HepG2 (cell line): ENCODE data around the gene DIP2C. TPM values are rescaled to one million over a fixed set of nuclear protein-coding genes. Genes with fewer than 3 reads are reported as not detected.

Source experiments
- CENPT ChIP-seq: sonication (generic); formaldehyde crosslinking; IDR thresholded peaks from 2 replicates; pipeline ENCODE4 v1.8.0; 2022; ENCODE audit warnings: low read depth, mild to moderate bottlenecking, moderate library complexity, missing genetic modification reagents
- ERF ChIP-seq: IDR thresholded peaks from 2 replicates; pipeline ENCODE4 v1.6.1; 2018; ENCODE audit warnings: missing biosample characterization, missing genetic modification reagents
- HNF4A ChIP-seq: sonication (generic); formaldehyde crosslinking; IDR thresholded peaks from 2 replicates; pipeline ENCODE4 v1.4.0; 2020; ENCODE audit warnings: missing genetic modification reagents
- HNRNPLL ChIP-seq: fragments of 200-400 bp; formaldehyde crosslinking; IDR thresholded peaks from 2 replicates; pipeline ENCODE4 v1.6.1; 2017; ENCODE audit warnings: mild to moderate bottlenecking, low read depth, low read length; ENCODE audit not compliant: poor library complexity, severe bottlenecking
- HOXA3 ChIP-seq: sonication (generic); formaldehyde crosslinking; IDR thresholded peaks from 2 replicates; pipeline ENCODE4 v1.5.0; 2020; ENCODE audit warnings: missing genetic modification reagents
- NCOR1 ChIP-seq: fragments of 200-600 bp; sonication (generic); IDR thresholded peaks from 2 replicates; pipeline ENCODE4 v1.7.0; 2017; ENCODE audit warnings: antibody characterized with exemption, low read length, borderline replicate concordance
- PHF5A ChIP-seq: IDR thresholded peaks from one replicate; pipeline ENCODE4 v1.6.1; 2018; ENCODE audit warnings: low read depth, missing genetic modification reagents; ENCODE audit not compliant: unreplicated experiment
- PTBP1 ChIP-seq: fragments of 200-400 bp; formaldehyde crosslinking; IDR thresholded peaks from 2 replicates; pipeline ENCODE4 v1.6.1; 2018; ENCODE audit warnings: low read length, low read depth; ENCODE audit not compliant: poor library complexity, severe bottlenecking
- SP4 ChIP-seq: sonication (generic); formaldehyde crosslinking; IDR thresholded peaks from 2 replicates; pipeline ENCODE4 v1.8.1; 2023; ENCODE audit warnings: mild to moderate bottlenecking, missing genetic modification reagents
- SUZ12 ChIP-seq: fragments of 150-350 bp; IDR thresholded peaks from 2 replicates; pipeline ENCODE4 v1.6.1; 2014; ENCODE audit warnings: low read depth, low read length
- U2AF2 ChIP-seq: fragments of 200-400 bp; formaldehyde crosslinking; IDR thresholded peaks from 2 replicates; pipeline ENCODE4 v1.6.1; 2017; ENCODE audit warnings: low read depth, mild to moderate bottlenecking, low read length
- ZNF30 ChIP-seq: sonication (generic); formaldehyde crosslinking; IDR thresholded peaks from 2 replicates; pipeline ENCODE4 v1.5.0; 2020; ENCODE audit warnings: mild to moderate bottlenecking, missing genetic modification reagents
- ZNF331 ChIP-seq: sonication (generic); formaldehyde crosslinking; IDR thresholded peaks from 2 replicates; pipeline ENCODE4 v1.4.0; 2020; ENCODE audit warnings: missing genetic modification reagents
- ZNF543 ChIP-seq: sonication (generic); formaldehyde crosslinking; IDR thresholded peaks from 2 replicates; pipeline ENCODE4 v1.4.0; 2020; ENCODE audit warnings: mild to moderate bottlenecking, missing genetic modification reagents
- ZNF598 ChIP-seq: sonication (generic); formaldehyde crosslinking; IDR thresholded peaks from 2 replicates; pipeline ENCODE4 v1.5.1; 2020; ENCODE audit warnings: mild to moderate bottlenecking, missing genetic modification reagents, borderline replicate concordance
- ZNF7 ChIP-seq: IDR thresholded peaks from 2 replicates; pipeline ENCODE4 v1.6.1; 2016; ENCODE audit warnings: missing biosample characterization, missing genetic modification reagents
- ZNF777 ChIP-seq: sonication (generic); formaldehyde crosslinking; IDR thresholded peaks from 2 replicates; pipeline ENCODE4 v1.4.0; 2020; ENCODE audit warnings: missing genetic modification reagents
- polyA plus RNA-seq, 8 experiments: library from polyadenylated mRNA; depleted of rRNA in 3 of 8; stranded (reverse) in 7 of 8; unstranded in 1 of 8; fragments of >200 nt; fragmentation: Illumina TruSeq in 4 of 8; extraction: Trizol in 4 of 8; gene quantifications; 2 replicates each; pipeline versions ENCODE4 v1.2.1 to v1.2.3, GENCODE V29; 2011 to 2016; ENCODE audit warnings: low read depth in 4 of 8, missing spikeins in 1 of 8, mixed read lengths in 1 of 8; ENCODE audit not compliant: insufficient read depth in 1 of 8
- total RNA-seq, 5 experiments: library from RNA; depleted of rRNA; stranded (reverse); fragments of >200 nt; fragmentation: Illumina TruSeq; extraction: Trizol; gene quantifications; 2 replicates each; pipeline ENCODE4 v1.2.3, GENCODE V29; 2016; ENCODE audit warnings: low read depth in 1 of 5
- TF ChIP-seq, protein P1 (sequence below): sonication (generic); formaldehyde crosslinking; IDR thresholded peaks from 2 replicates; pipeline ENCODE4 v1.8.0; 2022; ENCODE audit warnings: missing genetic modification reagents, mild to moderate bottlenecking, borderline replicate concordance
- TF ChIP-seq, protein P2 (sequence below): sonication (generic); formaldehyde crosslinking; IDR thresholded peaks from 2 replicates; pipeline ENCODE4 v1.5.0; 2020; ENCODE audit warnings: missing genetic modification reagents
- TF ChIP-seq, protein P3 (sequence below): sonication (generic); formaldehyde crosslinking; IDR thresholded peaks from 2 replicates; pipeline ENCODE4 v1.8.0; 2022; ENCODE audit warnings: low read depth, missing genetic modification reagents
- TF ChIP-seq, protein P4 (sequence below): sonication (generic); formaldehyde crosslinking; IDR thresholded peaks from 2 replicates; pipeline ENCODE4 v1.5.1; 2020; ENCODE audit warnings: mild to moderate bottlenecking, missing genetic modification reagents, borderline replicate concordance

DIP2C gene
- total and polyA plus RNA-seq, 2 of the 13 experiments (the other 11 are each of a cell fraction or from before 2014, with no cell fraction given): 2.2 to 2.7 TPM

DNA sequence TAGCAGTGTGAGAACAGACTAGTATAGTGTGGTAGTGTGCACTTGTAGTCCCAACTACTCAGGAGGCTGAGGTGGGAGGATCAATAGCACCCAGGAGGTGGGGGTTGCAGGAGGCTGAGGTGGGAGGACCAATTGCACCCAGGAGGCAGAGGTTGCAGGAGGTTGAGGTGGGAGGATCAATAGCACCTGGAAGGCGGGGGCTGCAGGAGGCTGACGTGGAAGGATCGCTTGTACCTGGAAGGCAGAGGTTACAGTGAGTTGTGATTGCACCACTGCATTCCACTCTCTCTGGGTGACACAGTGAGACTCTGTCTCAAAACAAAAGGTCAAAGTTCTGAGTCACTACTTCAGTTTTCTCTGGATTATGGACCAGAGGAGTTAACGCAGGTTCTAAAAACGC lies 22.6 kb upstream of the DIP2C start (continued):
- TF ChIP-seq, protein P1, sequence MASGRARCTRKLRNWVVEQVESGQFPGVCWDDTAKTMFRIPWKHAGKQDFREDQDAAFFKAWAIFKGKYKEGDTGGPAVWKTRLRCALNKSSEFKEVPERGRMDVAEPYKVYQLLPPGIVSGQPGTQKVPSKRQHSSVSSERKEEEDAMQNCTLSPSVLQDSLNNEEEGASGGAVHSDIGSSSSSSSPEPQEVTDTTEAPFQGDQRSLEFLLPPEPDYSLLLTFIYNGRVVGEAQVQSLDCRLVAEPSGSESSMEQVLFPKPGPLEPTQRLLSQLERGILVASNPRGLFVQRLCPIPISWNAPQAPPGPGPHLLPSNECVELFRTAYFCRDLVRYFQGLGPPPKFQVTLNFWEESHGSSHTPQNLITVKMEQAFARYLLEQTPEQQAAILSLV (CRISPR knock-in tag): no peak
- TF ChIP-seq PTBP1 (no peak), SUZ12 (no peak), NCOR1 (peak; percentile 75), HNRNPLL (no peak), U2AF2 (no peak), ZNF598 (no peak), SP4 (no peak), PHF5A (CRISPR knock-in tag) (peak; percentile 32), CENPT (CRISPR knock-in tag) (no peak), ZNF777 (CRISPR knock-in tag) (no peak), HOXA3 (peak; percentile 49; the same call in 1 of the 2 replicates), ZNF7 (CRISPR knock-in tag) (no peak), ZNF543 (CRISPR knock-in tag) (no peak), HNF4A (peak; percentile 85), ZNF30 (CRISPR knock-in tag) (no peak), ERF (CRISPR knock-in tag) (peak; percentile 30; the same call in 1 of the 2 replicates), ZNF331 (peak; percentile 64; the same call in 1 of the 2 replicates)
- TF ChIP-seq, protein P2, sequence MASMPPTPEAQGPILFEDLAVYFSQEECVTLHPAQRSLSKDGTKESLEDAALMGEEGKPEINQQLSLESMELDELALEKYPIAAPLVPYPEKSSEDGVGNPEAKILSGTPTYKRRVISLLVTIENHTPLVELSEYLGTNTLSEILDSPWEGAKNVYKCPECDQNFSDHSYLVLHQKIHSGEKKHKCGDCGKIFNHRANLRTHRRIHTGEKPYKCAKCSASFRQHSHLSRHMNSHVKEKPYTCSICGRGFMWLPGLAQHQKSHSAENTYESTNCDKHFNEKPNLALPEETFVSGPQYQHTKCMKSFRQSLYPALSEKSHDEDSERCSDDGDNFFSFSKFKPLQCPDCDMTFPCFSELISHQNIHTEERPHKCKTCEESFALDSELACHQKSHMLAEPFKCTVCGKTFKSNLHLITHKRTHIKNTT (CRISPR knock-in tag): no peak
- TF ChIP-seq, protein P3, sequence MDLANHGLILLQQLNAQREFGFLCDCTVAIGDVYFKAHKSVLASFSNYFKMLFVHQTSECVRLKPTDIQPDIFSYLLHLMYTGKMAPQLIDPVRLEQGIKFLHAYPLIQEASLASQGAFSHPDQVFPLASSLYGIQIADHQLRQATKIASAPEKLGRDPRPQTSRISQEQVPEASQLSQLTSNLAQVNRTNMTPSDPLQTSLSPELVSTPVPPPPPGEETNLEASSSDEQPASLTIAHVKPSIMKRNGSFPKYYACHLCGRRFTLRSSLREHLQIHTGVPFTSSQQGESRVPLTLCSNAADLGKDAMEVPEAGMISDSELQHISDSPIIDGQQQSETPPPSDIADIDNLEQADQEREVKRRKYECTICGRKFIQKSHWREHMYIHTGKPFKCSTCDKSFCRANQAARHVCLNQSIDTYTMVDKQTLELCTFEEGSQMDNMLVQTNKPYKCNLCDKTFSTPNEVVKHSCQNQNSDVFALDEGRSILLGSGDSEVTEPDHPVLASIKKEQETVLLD: no peak
- TF ChIP-seq, protein P4, sequence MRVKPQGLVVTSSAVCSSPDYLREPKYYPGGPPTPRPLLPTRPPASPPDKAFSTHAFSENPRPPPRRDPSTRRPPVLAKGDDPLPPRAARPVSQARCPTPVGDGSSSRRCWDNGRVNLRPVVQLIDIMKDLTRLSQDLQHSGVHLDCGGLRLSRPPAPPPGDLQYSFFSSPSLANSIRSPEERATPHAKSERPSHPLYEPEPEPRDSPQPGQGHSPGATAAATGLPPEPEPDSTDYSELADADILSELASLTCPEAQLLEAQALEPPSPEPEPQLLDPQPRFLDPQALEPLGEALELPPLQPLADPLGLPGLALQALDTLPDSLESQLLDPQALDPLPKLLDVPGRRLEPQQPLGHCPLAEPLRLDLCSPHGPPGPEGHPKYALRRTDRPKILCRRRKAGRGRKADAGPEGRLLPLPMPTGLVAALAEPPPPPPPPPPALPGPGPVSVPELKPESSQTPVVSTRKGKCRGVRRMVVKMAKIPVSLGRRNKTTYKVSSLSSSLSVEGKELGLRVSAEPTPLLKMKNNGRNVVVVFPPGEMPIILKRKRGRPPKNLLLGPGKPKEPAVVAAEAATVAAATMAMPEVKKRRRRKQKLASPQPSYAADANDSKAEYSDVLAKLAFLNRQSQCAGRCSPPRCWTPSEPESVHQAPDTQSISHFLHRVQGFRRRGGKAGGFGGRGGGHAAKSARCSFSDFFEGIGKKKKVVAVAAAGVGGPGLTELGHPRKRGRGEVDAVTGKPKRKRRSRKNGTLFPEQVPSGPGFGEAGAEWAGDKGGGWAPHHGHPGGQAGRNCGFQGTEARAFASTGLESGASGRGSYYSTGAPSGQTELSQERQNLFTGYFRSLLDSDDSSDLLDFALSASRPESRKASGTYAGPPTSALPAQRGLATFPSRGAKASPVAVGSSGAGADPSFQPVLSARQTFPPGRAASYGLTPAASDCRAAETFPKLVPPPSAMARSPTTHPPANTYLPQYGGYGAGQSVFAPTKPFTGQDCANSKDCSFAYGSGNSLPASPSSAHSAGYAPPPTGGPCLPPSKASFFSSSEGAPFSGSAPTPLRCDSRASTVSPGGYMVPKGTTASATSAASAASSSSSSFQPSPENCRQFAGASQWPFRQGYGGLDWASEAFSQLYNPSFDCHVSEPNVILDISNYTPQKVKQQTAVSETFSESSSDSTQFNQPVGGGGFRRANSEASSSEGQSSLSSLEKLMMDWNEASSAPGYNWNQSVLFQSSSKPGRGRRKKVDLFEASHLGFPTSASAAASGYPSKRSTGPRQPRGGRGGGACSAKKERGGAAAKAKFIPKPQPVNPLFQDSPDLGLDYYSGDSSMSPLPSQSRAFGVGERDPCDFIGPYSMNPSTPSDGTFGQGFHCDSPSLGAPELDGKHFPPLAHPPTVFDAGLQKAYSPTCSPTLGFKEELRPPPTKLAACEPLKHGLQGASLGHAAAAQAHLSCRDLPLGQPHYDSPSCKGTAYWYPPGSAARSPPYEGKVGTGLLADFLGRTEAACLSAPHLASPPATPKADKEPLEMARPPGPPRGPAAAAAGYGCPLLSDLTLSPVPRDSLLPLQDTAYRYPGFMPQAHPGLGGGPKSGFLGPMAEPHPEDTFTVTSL (CRISPR knock-in tag): no peak
